ENCODE data around the gene ADAMTSL3. TPM values are rescaled to one million over a fixed set of nuclear protein-coding genes. Genes with fewer than 3 reads are reported as not detected.
A peak's percentile ranks its signal among the peaks of the same experiment; 100 is the strongest.
"Not testable (repeated sequence)": the region's sequence is repeated elsewhere in the genome, so short reads cannot be mapped to it uniquely, and the experiment has no call there.

The ADAMTSL3 gene
- total RNA-seq, 4 donors from 2014 or later = 3.1 to 48.2 (median 24.6) TPM

- no peaks in the 10 kb centered on the region for H3K4me1 ChIP-seq
- no peak for DNase-seq
- no peaks in the 10 kb centered on the region for H3K36me3 ChIP-seq
- peak overlapping the region; percentile 66 to 68 for H3K27ac ChIP-seq
- H3K9me3 ChIP-seq = no peaks in the 10 kb centered on the region
- H3K27me3 ChIP-seq = no peaks in the 10 kb centered on the region
- H3K4me3 ChIP-seq = peak overlapping the region in 1 of 2 donors; percentile 17
- intact Hi-C loops (cut with DNase I; ENCODE audit: low total_unique reads) = no loop called here
- TF ChIP-seq, protein P1, sequence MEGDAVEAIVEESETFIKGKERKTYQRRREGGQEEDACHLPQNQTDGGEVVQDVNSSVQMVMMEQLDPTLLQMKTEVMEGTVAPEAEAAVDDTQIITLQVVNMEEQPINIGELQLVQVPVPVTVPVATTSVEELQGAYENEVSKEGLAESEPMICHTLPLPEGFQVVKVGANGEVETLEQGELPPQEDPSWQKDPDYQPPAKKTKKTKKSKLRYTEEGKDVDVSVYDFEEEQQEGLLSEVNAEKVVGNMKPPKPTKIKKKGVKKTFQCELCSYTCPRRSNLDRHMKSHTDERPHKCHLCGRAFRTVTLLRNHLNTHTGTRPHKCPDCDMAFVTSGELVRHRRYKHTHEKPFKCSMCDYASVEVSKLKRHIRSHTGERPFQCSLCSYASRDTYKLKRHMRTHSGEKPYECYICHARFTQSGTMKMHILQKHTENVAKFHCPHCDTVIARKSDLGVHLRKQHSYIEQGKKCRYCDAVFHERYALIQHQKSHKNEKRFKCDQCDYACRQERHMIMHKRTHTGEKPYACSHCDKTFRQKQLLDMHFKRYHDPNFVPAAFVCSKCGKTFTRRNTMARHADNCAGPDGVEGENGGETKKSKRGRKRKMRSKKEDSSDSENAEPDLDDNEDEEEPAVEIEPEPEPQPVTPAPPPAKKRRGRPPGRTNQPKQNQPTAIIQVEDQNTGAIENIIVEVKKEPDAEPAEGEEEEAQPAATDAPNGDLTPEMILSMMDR (IDR thresholded peaks at IDR 0.05) = no peak
- no peak for TF ChIP-seq POLR2A (IDR thresholded peaks at IDR 0.05)
These were observed 93.8 kb downstream of the ADAMTSL3 start for GRCh38 chr15:83747718-83748110.

DNA sequence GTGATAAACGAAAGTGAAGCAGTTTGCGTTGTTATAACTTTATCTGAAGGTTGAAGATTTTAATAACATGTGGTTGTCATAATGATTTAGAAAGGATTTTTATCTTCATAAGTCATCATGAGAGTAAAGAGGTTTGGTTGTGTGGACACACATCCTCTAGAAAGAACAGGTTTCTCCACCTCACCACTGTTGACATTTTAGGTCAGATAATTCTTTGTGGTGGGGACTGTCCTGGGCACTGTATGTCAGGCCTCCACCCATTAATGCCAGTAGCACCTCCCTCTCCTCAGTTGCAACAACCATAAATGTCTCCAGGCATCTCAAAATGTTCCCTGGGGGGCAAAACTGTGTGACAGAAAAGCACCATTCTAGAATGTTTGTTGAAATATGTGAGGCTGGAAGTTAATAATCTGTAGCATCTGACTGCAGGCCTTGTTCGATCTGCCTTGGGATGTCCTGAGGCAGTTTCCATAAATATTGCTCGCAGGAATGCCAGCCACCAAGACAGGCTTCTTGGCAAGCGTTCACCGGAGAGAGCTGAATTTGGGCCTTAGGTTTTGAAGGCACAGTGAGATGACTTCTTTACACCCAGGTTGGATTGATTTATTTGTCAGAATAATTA, 100.1 kb downstream of the ADAMTSL3 start:
- no peak for DNase-seq
- no peaks in the 10 kb centered on the region for H3K9me3 ChIP-seq
- H3K27ac ChIP-seq = no peak overlapping the region
- H3K27me3 ChIP-seq = no peaks in the 10 kb centered on the region
- no peaks in the 10 kb centered on the region for H3K36me3 ChIP-seq
- H3K4me1 ChIP-seq = no peaks in the 10 kb centered on the region
- TF ChIP-seq, protein P1 (IDR thresholded peaks at IDR 0.05) = no peak
- no peak for TF ChIP-seq POLR2A (IDR thresholded peaks at IDR 0.05)
- H3K4me3 ChIP-seq = no peak overlapping the region
- intact Hi-C loops (cut with DNase I; ENCODE audit: low total_unique reads) = no loop called here

- DNase-seq; H3K36me3 ChIP-seq; H3K9me3 ChIP-seq; H3K4me1 ChIP-seq; intact Hi-C loops (cut with DNase I; ENCODE audit: low total_unique reads); H3K4me3 ChIP-seq; H3K27me3 ChIP-seq; H3K27ac ChIP-seq: not testable (repeated sequence)
These were observed 103.4 kb downstream of the ADAMTSL3 start for GRCh38 chr15:83757291-83757690.

GRCh38 chr15:83762367-83762766, 108.4 kb downstream of the ADAMTSL3 start:
- TF ChIP-seq, protein P1 (IDR thresholded peaks at IDR 0.05) = no peak
- no peak for TF ChIP-seq POLR2A (IDR thresholded peaks at IDR 0.05)
- H3K9me3 ChIP-seq = no peaks in the 10 kb centered on the region
- no peak for DNase-seq
- no peaks in the 10 kb centered on the region for H3K4me1 ChIP-seq
- H3K36me3 ChIP-seq = no peaks in the 10 kb centered on the region
- no peak overlapping the region for H3K4me3 ChIP-seq
- intact Hi-C loops (cut with DNase I; ENCODE audit: low total_unique reads) = no loop called here
- no peaks in the 10 kb centered on the region for H3K27me3 ChIP-seq
- no peak overlapping the region for H3K27ac ChIP-seq

DNA sequence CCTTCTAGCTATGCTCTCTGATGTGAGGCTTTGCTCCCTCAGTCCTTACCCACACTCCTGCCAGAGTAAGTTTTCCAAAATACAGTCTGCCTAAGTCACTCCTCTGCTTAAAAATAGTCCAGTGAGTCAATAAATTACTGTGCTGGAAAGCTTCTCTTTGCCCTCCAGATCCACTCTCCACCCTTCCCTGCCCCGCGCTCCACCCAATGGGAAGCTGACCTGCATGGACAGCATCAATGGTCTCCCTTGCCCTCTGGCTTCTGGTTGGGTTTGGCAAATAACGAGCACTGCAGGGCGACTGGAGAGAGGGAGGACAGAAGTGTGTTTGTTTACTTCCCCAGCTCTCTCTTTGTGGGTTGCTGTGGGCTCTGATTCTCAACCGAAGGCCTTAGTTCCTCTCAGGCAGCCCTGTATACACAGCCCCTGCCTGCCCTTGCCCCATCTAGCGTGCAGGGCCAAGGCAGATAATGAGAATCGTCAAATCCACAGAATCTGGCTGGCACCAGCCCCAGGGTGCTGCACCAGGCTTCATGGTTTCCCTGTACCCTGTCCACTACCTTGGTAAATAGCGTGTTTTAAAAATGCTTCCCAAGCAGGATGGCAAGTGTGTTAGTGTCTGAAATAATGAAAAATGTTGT, 110.4 kb downstream of the ADAMTSL3 start:
- no peak overlapping the region for H3K4me3 ChIP-seq
- peak in 1 of 2 donors; percentile 24 for DNase-seq
- peak overlapping the region; percentile 38 to 50 for H3K27ac ChIP-seq
- H3K36me3 ChIP-seq = no peaks in the 10 kb centered on the region
- H3K9me3 ChIP-seq = no peaks in the 10 kb centered on the region
- intact Hi-C loops (cut with DNase I; ENCODE audit: low total_unique reads) = no loop called here
- H3K27me3 ChIP-seq = no peaks in the 10 kb centered on the region
- TF ChIP-seq POLR2A (IDR thresholded peaks at IDR 0.05) = no peak
- TF ChIP-seq, protein P1 (IDR thresholded peaks at IDR 0.05) = no peak
- no peaks in the 10 kb centered on the region for H3K4me1 ChIP-seq
